CD4-positive, alpha-beta T cell treated with Interleukin-6 for 4 hours (primary cell): ENCODE results near the gene RHOD.

Experiments
- DNase-seq: peaks from one replicate; pipeline ENCODE4 v3.0.0-alpha.2; 2020; ENCODE audit warnings: mixed read lengths

Gene RHOD, protein sequence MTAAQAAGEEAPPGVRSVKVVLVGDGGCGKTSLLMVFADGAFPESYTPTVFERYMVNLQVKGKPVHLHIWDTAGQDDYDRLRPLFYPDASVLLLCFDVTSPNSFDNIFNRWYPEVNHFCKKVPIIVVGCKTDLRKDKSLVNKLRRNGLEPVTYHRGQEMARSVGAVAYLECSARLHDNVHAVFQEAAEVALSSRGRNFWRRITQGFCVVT

GRCh38 chr11:67056267-67057204 is at the start of gene RHOD:
Gene RHOD, plus strand, starts transcription at chr11:67056847. Its CDS starts 56 bp downstream, at chr11:67056903.
- DNase-seq: peak; percentile 61

GRCh38 chr11:67007126-67007525 is 49.5 kb upstream of the RHOD start:
- DNase-seq: no peak

GRCh38 chr11:67010296-67010905 is 46.2 kb upstream of the RHOD start:
- DNase-seq: no peak

- no peak for DNase-seq
Observed at GRCh38 chr11:67013511-67014045, 43.1 kb upstream of the RHOD start.

DNA sequence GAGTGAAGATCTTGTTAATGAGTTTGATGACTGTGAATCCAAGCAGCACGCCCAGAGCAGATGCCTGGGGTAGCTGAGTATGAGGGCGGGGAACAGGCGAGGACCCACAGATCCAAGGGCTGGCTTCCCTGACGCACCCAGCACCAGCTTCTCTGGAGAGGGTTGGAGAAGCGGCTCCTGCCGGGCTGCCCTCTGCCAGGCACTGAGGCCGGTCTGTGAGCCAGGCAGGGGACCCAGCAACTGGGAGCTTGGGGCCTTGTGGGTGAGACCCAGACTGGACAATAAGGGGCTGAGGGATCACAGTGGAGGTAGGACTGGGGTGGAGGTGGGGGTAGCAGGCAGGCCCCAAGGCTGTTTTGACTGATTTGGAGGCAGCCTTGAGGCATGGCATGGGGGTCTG is 42.3 kb upstream of the RHOD start:
- DNase-seq: no peak

- no peak for DNase-seq
Observed at GRCh38 chr11:67015048-67015447, 41.6 kb upstream of the RHOD start.

GRCh38 chr11:67016550-67016949 is 40.1 kb upstream of the RHOD start:
- no peak for DNase-seq

DNA sequence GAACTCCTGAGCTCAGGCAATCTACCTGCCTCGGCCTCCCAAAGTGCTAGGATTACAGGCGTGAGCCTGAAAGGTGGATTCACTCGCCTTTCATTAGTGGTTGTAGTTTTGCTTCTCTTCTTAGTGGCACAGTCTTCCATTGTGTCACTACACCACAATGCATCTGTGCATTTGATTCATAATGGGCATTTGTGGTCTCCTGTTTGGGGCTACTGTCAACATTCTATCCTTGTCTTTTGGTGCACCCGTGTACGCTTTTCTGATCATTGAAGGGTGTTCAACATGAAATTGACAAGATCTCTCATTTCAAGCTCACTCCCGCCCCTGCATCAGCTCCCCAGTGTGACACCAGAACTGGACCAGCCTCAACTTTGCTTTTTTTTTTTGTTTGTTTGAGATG is 35.7 kb upstream of the RHOD start:
- no peak for DNase-seq

DNA sequence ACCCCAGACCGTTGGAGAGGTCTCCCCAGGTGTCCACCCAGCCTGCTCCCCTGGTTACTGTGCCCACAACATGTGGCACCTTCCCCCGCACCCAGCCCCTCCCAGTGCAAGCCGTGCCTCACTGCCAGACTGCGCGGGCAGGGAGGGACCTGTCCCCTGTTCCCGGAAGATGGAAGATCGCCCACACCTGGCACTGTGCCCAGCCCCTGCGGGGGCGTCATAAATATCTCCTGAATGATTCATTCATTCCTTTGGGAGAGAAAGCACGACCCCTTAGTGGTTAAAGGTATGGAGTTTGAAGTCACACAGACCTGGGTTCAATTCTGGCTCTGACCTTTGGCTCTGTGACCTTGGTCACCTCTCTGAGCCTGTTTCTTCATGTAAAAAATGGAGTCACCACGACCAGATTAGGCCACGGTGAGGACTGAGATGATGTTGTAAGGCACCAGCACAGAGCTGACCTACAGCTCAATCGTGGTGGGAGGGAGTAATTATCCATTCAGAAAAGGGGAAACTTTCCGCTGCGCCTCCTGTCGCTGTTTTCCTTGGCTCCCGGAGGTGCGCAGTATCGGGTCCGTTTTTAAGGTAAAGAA is 34.2 kb upstream of the RHOD start:
- DNase-seq: no peak

DNA sequence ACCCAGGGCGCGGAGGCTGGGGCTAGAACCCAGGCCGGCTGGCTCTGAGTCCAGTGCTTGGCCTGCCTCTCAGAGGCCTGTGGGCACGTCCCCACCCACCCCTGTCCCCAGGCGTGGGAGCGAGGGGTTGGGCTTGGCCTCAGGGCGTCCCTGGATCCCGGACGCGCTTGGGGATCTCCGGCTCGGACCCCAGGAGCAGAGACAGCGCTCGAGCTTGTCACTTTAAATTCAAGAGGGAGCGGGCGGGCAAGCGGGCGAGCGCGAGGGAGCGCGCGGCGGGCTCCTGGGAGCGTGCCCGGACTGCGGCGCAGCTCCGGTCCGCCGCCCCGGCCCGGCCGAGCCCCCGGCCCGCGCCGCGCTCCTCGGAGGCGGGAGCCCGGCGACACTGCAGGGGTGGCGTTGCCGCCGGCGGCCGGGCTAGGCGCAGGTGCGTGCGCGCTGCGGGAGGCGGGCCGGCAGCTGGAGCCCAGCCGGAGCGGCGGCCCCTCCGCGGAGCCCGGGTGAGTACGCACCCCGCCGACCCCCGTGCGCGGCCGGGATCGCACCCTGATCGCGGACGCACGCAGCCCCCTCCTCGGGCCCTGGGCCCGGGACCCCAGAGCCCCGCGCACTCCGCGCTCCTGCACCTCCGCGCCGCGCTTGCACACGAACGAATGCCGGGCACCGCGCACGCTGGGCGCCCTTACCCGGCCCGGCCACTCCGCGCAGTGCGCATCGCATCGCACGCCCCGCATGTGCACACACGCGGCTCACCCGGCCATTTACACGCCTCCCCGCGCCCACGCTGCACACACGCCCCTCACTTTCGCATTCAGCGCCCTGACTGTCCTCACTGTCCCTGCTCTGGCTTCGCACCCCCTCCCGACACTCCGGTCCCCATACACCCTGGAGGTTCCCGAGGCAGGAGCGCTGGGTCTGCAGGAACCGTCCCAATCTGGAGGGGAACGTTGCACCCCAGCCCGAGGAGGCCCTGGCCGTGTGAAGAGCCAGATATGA is 33.4 kb upstream of the RHOD start, which contains the start of gene SYT12:
Gene SYT12 (plus strand): TSS at position 174 of the 996 bp plus-strand sequence. CDS start 7,011 bp downstream, outside the sequence.
- no peak for DNase-seq

- DNase-seq: no peak
Observed at GRCh38 chr11:67023957-67024353, 32.7 kb upstream of the RHOD start.

GRCh38 chr11:67024410-67024809 is 32.2 kb upstream of the RHOD start:
- peak; percentile 67 for DNase-seq

DNA sequence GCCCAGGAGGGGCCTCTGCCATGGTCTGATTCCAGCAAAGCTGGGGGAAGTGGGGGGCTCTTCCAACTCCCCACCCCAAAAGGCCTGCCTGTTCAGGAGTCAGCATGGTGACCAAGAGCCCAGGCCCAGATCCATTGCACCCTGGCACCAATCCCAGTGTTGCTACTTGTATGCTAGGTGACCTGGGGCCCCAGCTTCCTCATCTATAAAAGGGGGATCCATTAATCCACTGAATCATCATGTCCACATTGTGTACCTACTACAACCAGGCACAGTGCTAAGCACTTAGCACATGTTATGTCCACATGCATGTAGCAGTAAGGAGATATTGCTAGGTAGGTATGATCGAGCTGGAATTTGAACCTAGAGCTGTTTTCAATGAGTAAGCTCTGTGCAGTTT is 31.7 kb upstream of the RHOD start:
- DNase-seq: no peak

DNA sequence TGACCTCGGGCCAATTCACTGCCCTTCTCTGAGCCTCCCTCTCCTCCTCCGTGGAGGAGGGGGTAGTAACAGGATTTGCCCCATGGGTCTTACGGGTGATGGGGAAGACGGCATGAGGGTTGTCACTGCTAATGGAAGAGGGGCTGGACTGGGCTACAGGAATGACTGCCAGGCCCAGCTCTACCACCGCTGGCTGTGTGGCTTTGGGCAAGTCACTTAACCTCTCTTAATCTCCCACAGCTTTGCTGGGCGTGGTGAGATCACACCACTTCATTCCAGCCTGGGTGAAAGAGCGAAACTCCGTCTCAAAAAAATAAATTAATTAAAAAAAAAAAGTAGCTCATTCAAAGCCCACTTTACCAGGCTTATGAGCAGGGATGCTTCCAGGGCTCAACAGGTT is 30.9 kb upstream of the RHOD start:
- DNase-seq: no peak

DNA sequence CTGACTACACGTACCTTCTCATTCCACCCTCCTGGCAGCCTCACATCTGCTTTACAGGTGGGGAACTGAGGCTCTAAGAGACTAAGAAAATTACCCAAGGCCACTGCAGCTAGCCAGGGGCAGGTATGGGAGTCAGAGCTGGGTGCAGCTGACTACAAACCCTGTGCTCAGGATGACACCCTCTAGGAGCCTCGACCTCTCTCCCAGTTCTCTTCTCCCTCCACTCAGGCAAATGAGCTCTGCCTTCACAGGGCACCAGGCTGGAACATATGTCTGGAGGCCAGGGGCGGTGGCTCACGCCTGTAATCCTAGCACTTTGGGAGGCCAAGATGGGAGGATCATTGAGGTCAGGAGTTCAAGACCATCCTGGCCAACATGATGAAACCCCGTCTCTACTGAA is 29.7 kb upstream of the RHOD start:
- DNase-seq: no peak

- no peak for DNase-seq
Observed at GRCh38 chr11:67027483-67027930, 29.1 kb upstream of the RHOD start.

DNA sequence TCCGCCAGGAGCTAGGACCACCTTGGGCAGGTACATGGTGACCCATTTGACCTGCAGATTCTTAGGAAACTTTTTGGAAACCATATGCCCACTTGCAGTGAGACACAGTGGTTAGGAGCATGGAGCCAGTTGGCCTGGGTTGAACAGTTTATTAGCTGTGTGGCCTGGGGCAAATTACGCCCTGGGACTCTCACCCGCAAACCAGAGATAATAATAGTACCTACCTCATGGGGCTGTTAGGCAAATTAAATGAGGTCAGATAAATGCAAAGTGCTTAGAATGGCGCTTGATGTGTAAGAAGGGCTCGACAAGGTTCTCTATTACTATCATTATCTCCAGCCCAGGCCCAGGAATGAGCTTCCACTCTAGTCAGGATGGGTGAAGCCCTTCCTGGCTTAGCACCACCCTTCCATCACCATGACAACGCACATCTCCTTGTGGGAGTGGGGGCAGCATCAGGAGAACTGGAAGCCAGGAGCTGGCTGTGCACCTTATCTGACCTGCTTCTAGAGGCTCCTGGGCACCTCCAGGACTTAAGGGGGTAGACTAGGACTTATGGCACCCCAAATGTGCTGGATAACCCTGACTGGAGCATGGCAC is 28.6 kb upstream of the RHOD start:
- DNase-seq: no peak

- no peak for DNase-seq
Observed at GRCh38 chr11:67029146-67029545, 27.5 kb upstream of the RHOD start.

GRCh38 chr11:67030976-67031375 is 25.7 kb upstream of the RHOD start:
- no peak for DNase-seq

DNA sequence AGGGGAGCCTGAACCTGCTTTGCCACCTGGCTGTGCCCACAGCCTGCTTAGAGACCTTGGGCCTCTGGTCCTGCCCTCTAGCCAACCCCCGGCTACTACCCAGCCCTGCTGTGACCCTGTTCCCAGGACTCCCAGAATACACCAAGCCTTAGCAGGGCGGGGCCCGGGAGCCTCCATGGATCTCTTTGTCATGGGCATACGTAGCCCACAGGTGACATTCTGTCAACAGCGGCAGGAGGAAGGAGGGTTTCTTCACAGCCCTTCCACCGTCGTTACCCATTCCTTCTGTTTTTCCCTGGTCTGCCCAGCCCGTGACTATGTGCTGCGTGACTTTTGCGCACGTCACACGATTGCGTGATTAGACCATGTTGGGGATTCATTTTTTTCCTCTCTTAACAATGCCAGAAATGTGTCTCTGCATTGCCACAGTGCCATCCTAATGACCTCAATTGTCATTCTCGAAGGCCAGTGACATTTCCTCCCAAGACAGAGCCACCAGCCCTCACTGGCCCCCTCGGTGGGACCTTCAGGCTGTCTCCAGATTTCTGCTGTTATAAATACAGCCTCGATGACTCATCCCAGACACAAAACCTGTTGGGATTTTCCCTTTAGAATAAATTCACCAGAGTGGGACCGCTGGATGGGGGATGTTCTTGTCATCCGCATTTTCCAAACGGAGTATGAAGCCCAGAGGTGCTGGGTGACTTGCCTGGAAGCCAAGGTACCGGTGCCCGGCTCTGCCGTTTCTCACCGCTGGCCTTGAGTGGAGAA is 24.7 kb upstream of the RHOD start:
- DNase-seq: no peak
